A673 (cell line): ENCODE results near the gene HSFX2.
"Not testable (repeated sequence)": the region's sequence is repeated elsewhere in the genome, so short reads cannot be mapped to it uniquely, and the experiment has no call there.

Source experiments
- EZH2 ChIP-seq: fragments of 200-600 bp; sonication (generic); IDR thresholded peaks from 2 replicates; pipeline ENCODE4 v1.6.1; 2017; ENCODE audit warnings: borderline replicate concordance, low read depth, mild to moderate bottlenecking, mixed read lengths, antibody characterized with exemption, low read length; ENCODE audit not compliant: poor library complexity, severe bottlenecking
- TF ChIP-seq, protein P1 (sequence below): fragments of 300-800, 200-600 bp; sonication (generic); conservative IDR thresholded peaks from 2 replicates; pipeline ENCODE4 v1.5.1; 2017; ENCODE audit warnings: low read depth, mild to moderate bottlenecking, antibody characterized with exemption, low read length, moderate library complexity, mixed read lengths

DNA sequence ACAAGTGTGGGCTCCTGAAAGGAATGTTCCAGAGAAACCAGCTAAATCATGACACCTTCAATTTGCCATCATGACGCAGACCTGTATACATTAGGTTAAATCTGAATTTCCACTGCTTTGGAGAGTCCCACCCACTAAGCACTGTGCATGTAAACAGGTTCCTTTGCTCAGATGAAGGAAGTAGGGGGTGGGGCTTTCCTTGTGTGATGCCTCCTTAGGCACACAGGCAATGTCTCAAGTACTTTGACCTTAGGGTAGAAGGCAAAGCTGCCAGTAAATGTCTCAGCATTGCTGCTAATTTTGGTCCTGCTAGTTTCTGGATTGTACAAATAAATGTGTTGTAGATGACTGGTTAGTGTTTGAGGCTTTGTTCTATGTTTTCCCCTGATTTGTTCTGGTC lies 48.2 kb downstream of the HSFX2 start:
- TF ChIP-seq, protein P1, sequence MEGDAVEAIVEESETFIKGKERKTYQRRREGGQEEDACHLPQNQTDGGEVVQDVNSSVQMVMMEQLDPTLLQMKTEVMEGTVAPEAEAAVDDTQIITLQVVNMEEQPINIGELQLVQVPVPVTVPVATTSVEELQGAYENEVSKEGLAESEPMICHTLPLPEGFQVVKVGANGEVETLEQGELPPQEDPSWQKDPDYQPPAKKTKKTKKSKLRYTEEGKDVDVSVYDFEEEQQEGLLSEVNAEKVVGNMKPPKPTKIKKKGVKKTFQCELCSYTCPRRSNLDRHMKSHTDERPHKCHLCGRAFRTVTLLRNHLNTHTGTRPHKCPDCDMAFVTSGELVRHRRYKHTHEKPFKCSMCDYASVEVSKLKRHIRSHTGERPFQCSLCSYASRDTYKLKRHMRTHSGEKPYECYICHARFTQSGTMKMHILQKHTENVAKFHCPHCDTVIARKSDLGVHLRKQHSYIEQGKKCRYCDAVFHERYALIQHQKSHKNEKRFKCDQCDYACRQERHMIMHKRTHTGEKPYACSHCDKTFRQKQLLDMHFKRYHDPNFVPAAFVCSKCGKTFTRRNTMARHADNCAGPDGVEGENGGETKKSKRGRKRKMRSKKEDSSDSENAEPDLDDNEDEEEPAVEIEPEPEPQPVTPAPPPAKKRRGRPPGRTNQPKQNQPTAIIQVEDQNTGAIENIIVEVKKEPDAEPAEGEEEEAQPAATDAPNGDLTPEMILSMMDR: not testable (repeated sequence)
- TF ChIP-seq EZH2: not testable (repeated sequence)
